Measurements from ENCODE around the gene APC2.

APC2 gene

GRCh38 chr19:1441677-1442438 lies 8.1 kb upstream of the APC2 start:
- TF ChIP-seq CTCF (IDR thresholded peaks at IDR 0.05): no peak

- peak; percentile 97 for TF ChIP-seq CTCF (IDR thresholded peaks at IDR 0.05)
Measured at GRCh38 chr19:1445185-1445931, 4.6 kb upstream of the APC2 start.

- no peak for TF ChIP-seq CTCF (IDR thresholded peaks at IDR 0.05)
Measured at GRCh38 chr19:1445932-1446712, 3.8 kb upstream of the APC2 start.

- TF ChIP-seq CTCF (IDR thresholded peaks at IDR 0.05): no peak
Measured at GRCh38 chr19:1446713-1447481, 3.0 kb upstream of the APC2 start.

- no peak for TF ChIP-seq CTCF (IDR thresholded peaks at IDR 0.05)
Measured at GRCh38 chr19:1447504-1447903, 2.4 kb upstream of the APC2 start.

GRCh38 chr19:1447944-1448343 lies 2.0 kb upstream of the APC2 start:
- TF ChIP-seq CTCF (IDR thresholded peaks at IDR 0.05): no peak

Data from LNCAP (cell line).